ENCODE data around the gene SNPH.

GRCh38 chr20:1337441-1337840, 71.3 kb downstream of the SNPH start:
- TF ChIP-seq CTCF (conservative IDR thresholded peaks at IDR 0.05; ENCODE audit: low read length) (no peak), EZH2phosphoT487 (IDR thresholded peaks at IDR 0.05; ENCODE audit: borderline replicate concordance) (no peak)
